DMS 273 treated with DMSO at 0.1 percent for 48 hours (cell line): ENCODE data around the gene MKRN2OS.
"Not testable (repeated sequence)": the region's sequence is repeated elsewhere in the genome, so short reads cannot be mapped to it uniquely, and the experiment has no call there.

Source experiments
- DNase-seq: peaks from one replicate; lab custom pipeline; 2025; lab: John Stamatoyannopoulos, UW

Gene MKRN2OS

DNA sequence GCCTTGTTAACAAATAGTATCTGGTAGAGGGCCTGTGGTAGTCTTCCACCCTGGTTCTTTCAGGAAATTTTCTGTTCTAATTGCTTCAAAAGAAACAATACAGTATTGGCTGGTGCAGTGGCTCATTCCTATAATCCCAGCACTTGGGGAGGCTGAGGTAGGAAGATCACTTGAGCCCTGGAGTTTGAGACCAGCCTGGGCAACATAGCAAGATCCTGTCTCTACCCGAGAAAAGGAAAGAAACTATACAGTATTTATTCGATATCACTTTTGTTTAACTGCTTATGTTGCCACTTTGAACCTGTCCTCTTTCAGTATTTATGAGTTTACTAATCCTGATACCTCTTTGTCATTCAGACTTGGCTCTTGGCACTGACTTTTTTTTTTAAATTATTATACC lies 16.1 kb upstream of the MKRN2OS start:
- DNase-seq: no peak

DNA sequence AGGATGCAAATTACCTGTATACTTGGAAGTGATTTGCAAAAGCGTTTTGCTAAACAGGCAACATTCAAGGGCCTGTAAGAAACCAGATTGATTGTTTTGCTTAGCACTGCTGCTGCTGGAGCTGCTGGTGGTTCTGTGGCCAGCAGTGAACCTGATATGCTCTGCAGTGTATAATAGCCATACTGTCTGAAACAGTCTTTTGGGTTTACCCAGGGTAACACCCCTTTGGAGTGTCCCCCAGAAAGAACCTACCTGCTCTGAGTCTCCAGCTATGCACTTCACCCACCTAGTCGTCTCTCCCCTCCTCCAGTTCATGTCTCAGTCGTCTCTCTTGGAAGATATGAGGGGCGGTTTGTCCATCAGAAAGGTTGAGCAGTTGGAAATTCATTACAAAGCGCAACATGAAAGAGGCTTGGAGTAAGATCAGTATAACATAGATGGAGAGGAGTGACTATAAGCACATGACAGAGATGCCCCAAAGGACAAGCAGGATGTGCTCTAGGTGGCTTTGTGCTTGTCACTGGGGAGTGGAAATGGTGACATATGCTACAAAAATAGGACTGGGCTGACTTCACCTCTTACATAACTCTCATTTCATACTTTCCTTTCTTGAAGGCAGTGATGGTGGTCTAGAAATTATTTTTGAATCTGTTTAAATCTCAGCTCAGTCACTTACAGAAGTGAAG lies 15.3 kb upstream of the MKRN2OS start:
- no peak for DNase-seq

DNA sequence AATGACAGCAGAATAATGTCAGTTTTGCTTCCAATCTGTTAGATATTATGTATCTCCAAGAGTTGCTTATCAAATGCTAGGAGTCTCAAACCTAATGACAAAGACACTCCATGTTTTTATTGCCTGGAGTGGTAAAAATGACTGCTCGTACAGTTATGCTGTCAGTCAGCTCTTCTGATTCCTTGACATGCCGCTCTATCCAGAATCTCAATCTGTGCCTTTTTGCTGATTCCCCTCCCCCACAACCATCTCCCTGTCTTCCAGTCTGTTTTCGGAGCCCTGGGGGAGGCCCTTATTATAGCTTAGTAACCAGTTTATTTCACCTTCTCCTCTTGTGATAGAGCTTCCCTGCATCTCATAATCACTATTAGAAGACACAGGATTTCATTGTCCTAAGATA lies 14.2 kb upstream of the MKRN2OS start:
- no peak for DNase-seq

DNA sequence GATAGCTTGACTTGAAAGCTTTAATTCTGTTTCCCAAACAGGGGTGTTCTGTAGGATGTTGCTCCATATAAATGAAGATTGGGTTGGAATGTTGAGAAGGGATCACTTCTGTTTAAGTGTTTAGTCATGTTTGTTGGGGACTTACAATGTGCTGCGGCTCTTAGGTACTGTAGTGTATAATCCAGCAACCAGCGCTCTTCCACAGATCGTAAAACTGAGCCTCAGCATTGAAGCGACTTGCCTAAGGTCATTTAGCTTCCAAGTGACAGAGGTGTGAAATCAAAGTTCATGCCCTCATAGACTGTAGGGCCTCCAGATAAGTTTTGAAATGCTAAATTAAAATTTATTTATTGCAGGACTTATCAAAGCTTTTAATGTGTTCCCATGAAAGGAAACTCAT lies 13.4 kb upstream of the MKRN2OS start:
- no peak for DNase-seq

DNA sequence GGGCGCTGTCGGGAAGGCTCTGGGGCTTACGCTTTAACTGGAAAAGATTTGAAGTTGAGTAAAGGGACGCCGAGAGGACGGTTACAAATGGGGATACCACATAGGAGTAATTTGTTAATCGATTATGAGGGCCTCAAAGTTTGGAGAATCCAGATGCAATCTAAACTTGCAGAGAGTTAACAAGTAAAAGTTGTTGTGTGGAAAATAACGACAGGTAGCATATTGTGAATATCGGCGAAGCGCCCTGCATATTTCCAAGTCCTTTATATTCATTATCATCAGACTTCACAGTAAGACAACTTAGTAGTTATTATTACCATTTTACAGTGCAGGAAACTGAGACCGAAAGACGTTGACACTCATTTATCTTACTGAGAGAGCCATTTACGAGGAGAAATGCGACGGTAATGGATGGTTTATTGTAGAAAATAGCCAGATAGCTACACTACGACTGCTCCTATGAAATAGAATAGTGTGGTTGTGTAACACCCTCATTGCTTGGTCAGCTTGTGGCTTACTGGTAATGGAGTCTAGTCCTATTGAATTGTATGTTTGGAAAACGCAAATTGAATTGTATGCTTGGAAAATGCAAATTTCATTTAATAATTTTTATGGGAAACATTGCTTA lies 12.3 kb upstream of the MKRN2OS start:
- DNase-seq: no peak

DNA sequence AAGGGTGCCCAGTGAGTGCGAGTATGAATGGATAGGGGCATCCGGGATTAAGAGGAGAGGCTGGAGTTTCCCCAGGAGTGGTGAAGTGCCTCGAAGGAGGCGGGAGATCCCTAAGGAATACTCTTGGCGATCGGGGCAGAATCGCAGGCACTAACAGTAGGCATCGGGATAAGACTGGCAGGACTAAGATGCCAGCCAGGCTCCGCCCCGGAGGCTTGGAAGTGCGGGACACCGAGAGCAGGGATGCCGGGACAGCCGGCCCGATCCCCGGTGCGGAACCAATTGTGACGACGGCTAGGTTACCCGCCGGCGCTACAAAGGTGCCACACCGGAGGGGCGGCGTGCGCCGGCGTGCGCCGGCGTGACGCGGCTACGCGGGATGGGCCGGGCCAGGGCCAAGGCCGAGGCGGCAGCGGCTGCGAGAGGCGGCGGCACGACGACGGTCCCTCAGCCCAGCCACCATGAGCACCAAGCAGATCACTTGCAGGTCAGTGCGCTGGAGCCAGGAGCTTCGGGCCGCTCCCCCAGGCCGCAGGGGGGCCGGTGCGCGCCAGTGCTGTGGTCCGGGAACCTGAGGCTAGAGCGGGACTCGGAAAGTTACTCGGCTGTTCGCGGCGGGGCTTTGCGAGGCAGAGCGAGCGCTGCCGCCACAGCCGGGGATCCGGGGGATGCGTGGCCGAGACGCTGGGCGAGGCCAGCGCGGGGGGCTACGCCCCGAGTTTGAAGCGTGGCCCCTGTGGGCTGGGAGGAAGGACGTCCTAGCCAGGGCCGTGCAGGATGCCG lies 11.6 kb upstream of the MKRN2OS start, which contains the start of gene MKRN2:
TSS of gene MKRN2 (plus strand) at position 398 of the 783 bp plus-strand sequence. CDS start at position 462, 64 bp downstream.
- peak; percentile 60 for DNase-seq

DNA sequence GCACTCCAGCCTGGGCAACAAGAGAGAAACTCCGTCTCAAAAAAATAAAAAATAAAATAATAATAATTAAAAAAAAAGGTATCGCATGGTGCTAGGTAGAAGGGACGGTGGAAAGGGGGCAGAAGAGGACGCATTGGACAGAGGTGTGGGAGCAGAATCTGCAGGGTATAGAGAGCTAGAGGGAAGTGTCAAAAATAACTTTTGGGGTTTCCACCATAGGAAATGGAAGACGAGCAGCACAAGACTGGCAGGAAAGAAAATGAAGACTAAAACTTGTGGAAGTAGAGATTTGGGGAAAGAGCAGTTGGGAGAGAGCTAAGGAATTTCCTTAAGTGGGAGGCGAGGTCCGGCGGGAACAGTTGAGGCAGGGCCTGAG lies 11.0 kb upstream of the MKRN2OS start:
- DNase-seq: no peak

DNA sequence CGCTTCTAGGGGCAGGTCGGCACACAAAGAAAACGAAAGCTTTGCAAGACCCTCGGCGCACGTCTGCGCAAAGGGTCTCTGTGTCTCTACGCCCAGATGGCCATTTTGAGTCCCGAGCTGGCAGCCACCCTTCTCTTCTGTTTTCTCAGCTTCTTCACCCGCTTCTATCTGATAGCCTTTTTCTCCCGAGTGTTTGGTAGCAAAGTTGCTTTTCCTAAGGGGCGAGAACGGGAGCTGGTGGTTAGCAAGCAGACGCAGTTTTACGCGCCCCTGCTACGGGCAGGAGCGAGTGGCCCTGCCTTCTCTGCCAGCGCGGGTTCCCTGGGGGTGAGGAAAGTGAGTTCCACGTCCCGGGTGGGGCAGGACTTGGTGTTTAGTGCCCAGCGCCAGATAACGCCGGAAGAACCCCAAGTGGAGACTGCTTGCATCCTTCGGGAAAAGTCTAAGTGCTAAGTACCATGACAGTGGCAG lies 8.7 kb upstream of the MKRN2OS start:
- no peak for DNase-seq

DNA sequence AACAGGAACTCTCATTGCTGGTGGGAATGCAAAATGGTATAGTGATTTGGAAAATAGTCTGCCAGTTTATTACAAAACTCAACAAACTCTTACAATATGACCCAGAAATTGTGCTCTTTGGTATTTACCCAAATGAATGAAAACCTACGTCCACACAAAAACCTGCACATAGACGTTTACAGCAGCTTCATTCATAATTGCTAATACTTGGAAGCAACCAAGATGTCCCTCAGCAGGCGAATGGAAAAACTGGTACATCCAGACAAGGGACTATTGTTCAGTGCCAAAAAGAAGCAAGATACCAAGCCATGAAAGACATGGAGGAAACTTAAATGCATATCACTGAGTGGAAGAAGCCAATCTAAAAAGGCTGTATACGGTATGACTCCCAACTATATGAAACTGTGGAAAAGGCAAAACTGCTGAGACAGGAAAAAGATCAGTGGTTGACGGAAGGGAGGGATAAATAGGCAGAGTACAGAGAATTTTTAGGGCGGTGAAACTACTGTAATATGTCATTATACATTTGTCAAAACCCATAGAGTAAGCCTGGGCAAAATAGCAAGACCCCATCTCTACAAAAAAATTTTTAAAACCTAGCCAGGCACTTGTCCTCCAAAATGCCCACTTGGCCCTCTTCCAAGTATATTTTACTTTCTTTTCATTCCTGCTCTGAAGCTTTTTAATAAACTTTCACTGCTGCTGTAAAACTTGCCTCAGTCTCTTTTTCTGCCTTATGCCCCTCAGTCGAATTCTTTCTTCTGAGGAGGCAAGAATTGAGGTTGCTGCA lies 4.9 kb upstream of the MKRN2OS start:
- no peak for DNase-seq

DNA sequence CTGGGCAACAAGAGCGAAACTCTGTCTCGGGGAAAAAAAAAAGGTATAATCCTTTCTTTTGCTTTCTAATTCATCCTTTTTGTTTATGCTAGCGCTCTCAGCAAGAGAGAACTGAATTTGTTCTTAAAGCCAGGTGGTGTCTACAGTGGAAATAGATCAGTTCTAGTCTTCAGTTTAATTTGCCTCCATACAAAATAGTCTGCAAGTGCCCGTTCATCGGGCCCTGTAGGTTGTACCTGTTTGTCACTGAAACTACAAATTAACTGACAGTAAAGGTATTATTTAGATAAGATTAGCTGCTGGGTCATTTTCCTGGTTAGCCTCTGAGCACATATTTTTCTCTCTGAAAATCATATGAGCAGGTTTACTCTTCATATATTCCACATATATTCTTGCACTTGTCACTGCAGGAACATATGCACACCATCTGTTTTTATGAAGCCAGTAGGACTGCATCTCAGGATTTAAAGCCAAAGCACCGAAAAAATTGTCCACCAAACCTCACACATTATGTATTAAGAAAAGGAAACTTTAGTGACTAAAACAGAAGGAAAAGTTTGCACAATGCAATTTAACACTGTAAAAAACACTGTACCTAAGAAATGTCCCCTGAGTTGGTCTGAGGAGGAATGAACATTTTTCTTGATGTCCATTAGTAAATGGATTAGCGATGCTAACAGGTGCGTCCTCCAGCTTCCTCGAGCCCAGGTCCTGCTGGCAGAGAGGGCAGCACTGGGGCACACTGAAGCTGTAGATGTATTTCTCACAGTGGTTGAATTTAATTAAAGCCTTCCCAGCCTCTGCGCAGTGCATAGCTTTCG lies 437 bp downstream of the MKRN2OS start:
- no peak for DNase-seq

DNA sequence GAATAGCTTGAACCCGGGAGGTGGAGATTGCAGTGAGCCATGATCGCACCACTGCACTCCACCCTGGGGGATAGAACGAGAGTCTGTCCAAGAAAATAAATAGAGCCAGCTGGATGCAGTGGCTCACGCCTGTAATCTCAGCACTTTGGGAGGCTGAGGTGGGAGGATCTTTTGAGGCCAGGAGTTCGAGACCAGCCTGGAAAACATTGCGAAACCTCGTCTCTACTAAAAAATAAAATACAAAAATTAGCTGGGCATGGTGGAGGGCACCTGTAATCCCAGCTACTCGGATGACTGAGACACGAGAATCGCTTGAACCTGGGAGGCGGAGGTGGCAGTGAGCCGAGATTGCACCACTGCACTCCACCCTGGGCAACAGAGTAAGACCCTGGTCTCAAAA lies 1.8 kb downstream of the MKRN2OS start:
- DNase-seq: not testable (repeated sequence)

DNA sequence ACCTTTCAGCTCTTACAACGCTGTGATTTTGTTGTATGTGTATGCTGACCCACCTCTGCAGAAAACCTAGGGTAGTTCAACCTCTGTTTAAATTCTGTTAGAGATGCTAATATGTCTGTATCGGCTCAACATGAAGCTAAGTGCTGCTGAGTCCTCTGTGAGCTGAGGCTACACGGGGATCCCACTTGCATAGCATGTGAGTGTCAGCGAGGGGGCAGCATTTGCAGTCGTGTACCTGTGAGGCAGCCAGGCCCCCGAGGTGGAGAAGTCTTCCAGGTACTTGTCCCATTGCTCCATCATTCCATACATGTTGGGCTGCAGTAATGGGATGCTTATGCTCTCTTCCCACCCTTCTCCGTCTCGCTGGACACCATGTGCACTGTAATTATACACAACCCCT lies 3.7 kb downstream of the MKRN2OS start:
- no peak for DNase-seq

DNA sequence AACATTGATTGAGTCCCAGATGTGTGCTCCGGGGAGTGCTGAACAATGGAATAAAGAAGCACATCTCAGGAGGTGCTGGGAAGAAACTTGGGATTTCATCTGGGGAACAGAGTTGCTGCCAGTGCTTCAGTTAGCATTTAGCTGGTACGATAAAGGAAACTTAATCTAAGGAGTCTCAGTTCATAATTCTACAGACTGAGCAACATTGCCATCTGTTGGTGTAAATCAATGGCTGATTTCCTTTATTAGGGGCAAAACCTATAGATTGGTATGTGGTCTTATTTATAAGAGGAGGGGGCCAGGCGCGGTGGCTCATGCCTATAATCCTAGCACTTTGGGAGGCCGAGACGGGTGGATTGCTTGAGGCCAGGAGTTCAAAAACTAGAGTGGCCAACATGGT lies 8.9 kb downstream of the MKRN2OS start:
- DNase-seq: no peak

DNA sequence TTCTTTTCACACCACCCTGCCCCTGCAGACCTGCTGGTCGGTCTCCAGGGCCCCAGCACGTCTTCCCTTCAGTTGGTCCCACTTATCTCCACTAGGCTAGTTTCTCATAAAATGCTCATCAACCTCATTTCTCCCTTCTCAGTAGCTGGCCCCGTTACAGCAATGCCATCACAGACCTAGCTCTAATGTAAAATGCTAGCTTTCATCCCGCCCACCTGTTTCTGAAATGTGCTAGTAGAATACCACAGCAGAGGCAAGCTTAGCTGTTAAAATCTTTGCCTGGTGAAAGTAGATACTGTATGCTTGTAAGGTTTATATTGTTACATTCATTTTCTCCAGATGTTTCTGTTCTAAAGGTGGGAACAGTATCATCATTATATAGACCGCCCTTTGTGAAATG lies 13.1 kb downstream of the MKRN2OS start:
- DNase-seq: no peak

DNA sequence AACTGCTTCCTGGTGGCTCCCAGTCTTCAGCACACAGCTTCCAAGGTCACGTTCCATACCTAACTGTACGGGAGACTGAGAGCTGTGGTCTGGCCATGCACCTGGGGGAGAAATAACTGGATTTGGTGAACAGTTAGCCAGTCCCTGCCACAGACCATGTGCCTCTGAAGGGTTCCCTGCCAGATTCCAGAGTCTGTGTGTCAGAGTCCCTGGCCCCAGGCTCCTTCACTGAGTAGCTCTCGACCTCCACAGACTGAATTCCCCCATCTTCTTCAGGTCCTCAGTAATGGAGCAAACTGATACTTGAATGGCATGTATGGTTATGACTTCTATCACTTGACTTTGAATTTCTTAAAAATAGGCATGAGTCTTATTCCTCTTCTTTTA lies 17.5 kb downstream of the MKRN2OS start:
- no peak for DNase-seq

DNA sequence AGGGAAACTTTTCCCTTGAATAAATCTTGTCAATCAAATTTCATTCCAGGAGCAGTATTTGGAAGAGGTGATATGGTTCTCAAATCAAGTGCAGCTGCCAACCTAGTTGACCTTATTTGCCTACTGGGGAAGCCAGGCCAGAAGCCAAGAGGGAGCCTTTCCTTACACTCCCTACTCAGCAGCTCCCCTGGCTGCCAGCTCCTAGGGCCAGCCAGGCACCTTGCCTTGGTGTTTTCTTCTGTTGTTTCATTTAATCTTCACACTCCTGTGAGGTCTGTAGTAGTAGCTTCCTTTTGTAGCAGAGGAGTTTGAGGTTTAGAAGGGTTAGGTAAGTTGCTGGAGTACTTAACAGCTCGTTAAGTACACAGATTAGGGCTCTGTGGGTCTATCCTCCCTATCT lies 22.6 kb downstream of the MKRN2OS start:
- DNase-seq: no peak

DNA sequence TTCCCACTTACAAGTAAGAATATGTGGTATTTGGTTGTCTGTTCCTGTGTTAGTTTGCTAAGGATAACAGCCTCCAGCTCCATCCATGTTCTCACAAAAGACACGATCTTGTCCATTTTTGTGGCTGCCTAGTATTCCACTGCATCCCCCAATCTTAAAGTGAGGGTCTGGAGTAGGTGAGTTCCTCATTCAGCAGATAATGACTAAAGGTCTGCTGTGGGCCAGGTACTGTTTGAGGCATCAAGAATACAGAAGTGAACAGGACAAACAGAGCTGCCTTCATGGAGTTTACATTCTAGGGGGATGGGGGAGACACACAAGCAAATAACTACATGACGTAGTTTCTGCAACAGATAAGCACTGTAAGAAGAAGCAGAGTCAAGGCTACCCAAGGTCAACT lies 24.3 kb downstream of the MKRN2OS start:
- DNase-seq: no peak

DNA sequence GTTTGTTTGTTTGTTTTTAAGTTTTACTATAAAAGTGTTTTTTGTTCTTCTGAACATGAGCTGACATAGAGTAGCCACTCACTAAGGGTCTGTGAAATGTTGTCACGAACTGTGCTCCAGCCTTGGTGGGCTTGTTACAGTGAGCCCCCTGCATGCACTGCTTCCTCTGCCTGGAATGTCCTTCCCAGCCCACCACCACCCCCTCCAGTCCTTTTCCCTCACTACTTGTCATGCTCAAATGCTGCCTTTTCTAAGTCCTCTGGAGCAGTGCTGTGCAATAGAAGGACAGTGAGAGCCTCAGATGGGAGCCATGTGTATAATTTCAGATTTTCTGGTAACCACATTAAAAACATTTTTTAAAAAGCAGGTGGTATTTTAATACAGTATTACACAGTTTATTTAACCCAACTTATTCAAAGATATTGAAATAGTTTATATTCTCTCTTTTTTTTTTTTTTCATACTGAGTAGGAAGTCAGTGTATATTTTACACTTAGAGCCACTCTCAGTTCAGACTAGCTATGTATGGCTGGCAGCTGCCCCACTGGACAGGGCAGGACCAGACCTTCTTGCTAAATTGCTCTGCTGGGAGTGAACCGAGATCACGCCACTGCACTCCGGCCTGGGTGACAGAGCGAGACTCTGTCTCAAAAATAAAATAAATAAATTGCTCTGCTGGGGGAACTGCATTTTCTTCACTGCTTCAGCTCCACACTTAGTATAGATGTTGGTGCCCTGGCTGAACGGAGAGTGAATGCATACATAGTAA lies 26.9 kb downstream of the MKRN2OS start:
- DNase-seq: no peak

DNA sequence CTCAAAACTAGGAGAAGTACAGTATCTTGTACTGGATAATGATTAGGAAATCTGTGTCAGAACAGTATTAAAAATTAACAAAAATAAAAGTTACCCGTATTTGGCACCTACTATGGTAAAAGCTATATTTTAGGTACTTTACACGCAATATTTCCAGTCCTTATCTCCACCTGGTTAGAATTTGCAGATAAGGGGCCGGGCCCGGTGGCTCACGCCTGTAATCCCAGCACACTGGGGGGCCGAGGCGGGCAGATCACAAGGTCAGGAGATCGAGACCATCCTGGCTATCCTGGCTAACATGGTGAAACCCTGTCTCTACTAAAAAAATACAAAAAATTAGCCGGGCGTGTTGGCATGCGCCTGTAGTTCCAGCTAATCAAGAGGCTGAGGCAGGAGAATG lies 28.4 kb downstream of the MKRN2OS start:
- DNase-seq: no peak

DNA sequence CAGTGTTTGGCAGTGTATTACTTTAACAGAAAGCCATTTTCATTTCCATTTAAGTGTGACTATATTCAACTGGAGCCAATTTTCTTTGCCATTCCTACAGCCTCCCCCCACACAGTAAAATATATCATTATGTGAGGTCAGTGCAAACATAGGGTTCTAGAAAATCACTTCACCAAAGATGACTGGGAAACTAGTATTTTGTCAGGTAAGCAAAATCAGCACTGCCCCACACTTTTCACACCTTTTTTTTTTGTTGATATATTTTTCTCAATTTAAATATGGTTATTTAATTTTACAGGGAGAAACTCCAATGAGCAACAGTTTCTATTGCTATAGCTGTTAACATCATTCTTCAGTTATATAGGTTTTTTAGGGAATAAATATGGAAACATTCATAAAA lies 29.7 kb downstream of the MKRN2OS start:
- DNase-seq: no peak
